ENCODE measurements around the gene SHOC2. TPM values are rescaled to one million over a fixed set of nuclear protein-coding genes. Genes with fewer than 3 reads are reported as not detected.
A peak's percentile ranks its signal among the peaks of the same experiment; 100 is the strongest.

Gene SHOC2
- total RNA-seq, 1 experiment from 2014 or later: 23.7 TPM

- Histone ChIP-seq H3K79me1 (ENCODE audit: insufficient read depth, low read depth, low read length, poor library complexity, severe bottlenecking) (no peaks in the 10 kb centered on the region), H2BK12ac (ENCODE audit: insufficient read length, low read depth, low read length) (no peak overlapping the region), H3T11ph (ENCODE audit: low read length) (no peak overlapping the region), H2BK20ac (ENCODE audit: low read depth, low read length, poor library complexity, severe bottlenecking) (no peak overlapping the region), H3K4me1 (ENCODE audit: insufficient read depth, low read length) (no peaks in the 10 kb centered on the region; the same call in 1 of the 2 replicates), H3K27me3 (ENCODE audit: insufficient read depth, low read length) (no peaks in the 10 kb centered on the region), H2AK5ac (ENCODE audit: insufficient read length, low read length) (no peak overlapping the region), H3K79me2 (ENCODE audit: insufficient read depth, low read length) (no peaks in the 10 kb centered on the region), H3K14ac (ENCODE audit: insufficient read depth, low read length) (no peak overlapping the region), H3K23ac (ENCODE audit: insufficient read length, low read depth, low read length) (no peak overlapping the region), H2BK120ac (ENCODE audit: low read depth, low read length, poor library complexity, severe bottlenecking) (no peak overlapping the region), H2BK15ac (ENCODE audit: low read depth, low read length) (0 out of 2 replicates have a peak overlapping the region, but pooled peaks have one; percentile 49), H3K9ac (ENCODE audit: extremely low read depth, insufficient read length, low read length) (no peak overlapping the region), H3K23me2 (ENCODE audit: insufficient read length, low read depth, low read length, poor library complexity, severe bottlenecking) (no peaks in the 10 kb centered on the region), H2BK5ac (ENCODE audit: insufficient read length, low read length) (no peak overlapping the region), H3K27ac (ENCODE audit: insufficient read length, low read depth, low read length) (no peak overlapping the region), H3K18ac (ENCODE audit: insufficient read length, low read depth, low read length) (no peak overlapping the region), H3K9me3 (ENCODE audit: control insufficient read depth, low read depth, low read length) (no peaks in the 10 kb centered on the region), H4K5ac (ENCODE audit: insufficient read length, low read depth, low read length) (no peak overlapping the region), H3K4ac (ENCODE audit: low read depth, low read length) (no peak overlapping the region), H4K20me1 (ENCODE audit: control insufficient read depth, insufficient read depth, insufficient read length) (no peaks in the 10 kb centered on the region), H3K4me2 (ENCODE audit: insufficient read depth, insufficient read length, low read length) (no peak overlapping the region), H4K8ac (replicated peaks; ENCODE audit: insufficient read length, low read depth, low read length) (no peak overlapping the region), H4K91ac (ENCODE audit: insufficient read length, low read depth, low read length) (no peak overlapping the region), H2AFZ (ENCODE audit: low read length) (no peak overlapping the region), H3K56ac (ENCODE audit: insufficient read length, low read depth, low read length) (no peak overlapping the region)
- DNase-seq: no peak
- WGBS (ENCODE audit: extremely low coverage, insufficient read length, low lambda C conversion rate): no CpG with 5 or more reads among the region's 3 CpGs
- no peak overlapping the region for H3K4me3 Mint-ChIP-seq
- peaks cover 0 to 8% (median 6%) of the 10 kb centered on the region in 3 experiments; a peak in 2 of 7 replicates for H3K36me3 Mint-ChIP-seq (ENCODE audit: insufficient read depth in 1 of 3, low read depth in 3 of 3)
- no peaks in the 10 kb centered on the region for H3K27me3 Mint-ChIP-seq (ENCODE audit: low read depth)
- no peaks in the 10 kb centered on the region for H3K9me3 Mint-ChIP-seq
- peaks cover 5 to 15% of the 10 kb centered on the region in 2 experiments; a peak in 3 of 4 replicates for H3K4me1 Mint-ChIP-seq
- TF ChIP-seq, protein P1, sequence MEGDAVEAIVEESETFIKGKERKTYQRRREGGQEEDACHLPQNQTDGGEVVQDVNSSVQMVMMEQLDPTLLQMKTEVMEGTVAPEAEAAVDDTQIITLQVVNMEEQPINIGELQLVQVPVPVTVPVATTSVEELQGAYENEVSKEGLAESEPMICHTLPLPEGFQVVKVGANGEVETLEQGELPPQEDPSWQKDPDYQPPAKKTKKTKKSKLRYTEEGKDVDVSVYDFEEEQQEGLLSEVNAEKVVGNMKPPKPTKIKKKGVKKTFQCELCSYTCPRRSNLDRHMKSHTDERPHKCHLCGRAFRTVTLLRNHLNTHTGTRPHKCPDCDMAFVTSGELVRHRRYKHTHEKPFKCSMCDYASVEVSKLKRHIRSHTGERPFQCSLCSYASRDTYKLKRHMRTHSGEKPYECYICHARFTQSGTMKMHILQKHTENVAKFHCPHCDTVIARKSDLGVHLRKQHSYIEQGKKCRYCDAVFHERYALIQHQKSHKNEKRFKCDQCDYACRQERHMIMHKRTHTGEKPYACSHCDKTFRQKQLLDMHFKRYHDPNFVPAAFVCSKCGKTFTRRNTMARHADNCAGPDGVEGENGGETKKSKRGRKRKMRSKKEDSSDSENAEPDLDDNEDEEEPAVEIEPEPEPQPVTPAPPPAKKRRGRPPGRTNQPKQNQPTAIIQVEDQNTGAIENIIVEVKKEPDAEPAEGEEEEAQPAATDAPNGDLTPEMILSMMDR (conservative IDR thresholded peaks at IDR 0.05): no peak
- peak overlapping the region in 1 of 3 experiments; percentile 15; a peak in 2 of 7 replicates for H3K27ac Mint-ChIP-seq
Observed at GRCh38 chr10:110903280-110904278, 15.8 kb upstream of the SHOC2 start.
